Natural killer cell (primary cell): ENCODE measurements around the gene RNF133. TPM values are rescaled to one million over a fixed set of nuclear protein-coding genes. Genes with fewer than 3 reads are reported as not detected.

ENCODE experiments used
- ATAC-seq, 3 donors: fragments of 150-1000 bp in 2 of 3; fragments of 200-7000 bp in 1 of 3; cut with Tn5 transposase; 1 replicate in 1 of 3; 2 replicates in 2 of 3; pipeline ENCODE4 v1.10.0; 2021; ENCODE audit warnings: mild to moderate bottlenecking in 2 of 3, moderate library complexity in 2 of 3
- DNase-seq, 2 donors: peaks; one replicate each; pipeline versions ENCODE4 v3.0.0 to v3.0.0-alpha.2; 2013 to 2021; ENCODE audit warnings: mixed read lengths in 1 of 2
- H3K27ac ChIP-seq: one replicate; pipeline ENCODE4 v1.5.1; 2013; ENCODE audit warnings: mild to moderate bottlenecking, low read length
- H3K27me3 ChIP-seq: one replicate; pipeline ENCODE4 v1.6.1; 2013; ENCODE audit warnings: low read length; ENCODE audit not compliant: control insufficient read depth, insufficient read depth
- H3K36me3 ChIP-seq: one replicate; pipeline ENCODE4 v1.6.1; 2013; ENCODE audit warnings: low read length; ENCODE audit not compliant: control insufficient read depth, insufficient read depth
- H3K4me1 ChIP-seq: one replicate; pipeline ENCODE4 v1.6.1; 2013; ENCODE audit warnings: low read length; ENCODE audit not compliant: control insufficient read depth, insufficient read depth
- H3K4me3 ChIP-seq: one replicate; pipeline ENCODE4 v1.5.1; 2013; ENCODE audit warnings: low read length
- H3K9me3 ChIP-seq: one replicate; pipeline ENCODE4 v1.6.1; 2013; ENCODE audit warnings: low read length; ENCODE audit not compliant: control insufficient read depth, insufficient read depth
- H3K27ac Mint-ChIP-seq, 2 donors: one replicate each; pipeline ENCODE4 v1.8.0; 2022; ENCODE audit warnings: mild to moderate bottlenecking in 2 of 2, mixed read lengths in 2 of 2, moderate library complexity in 1 of 2
- H3K27me3 Mint-ChIP-seq, 2 donors: one replicate each; pipeline ENCODE4 v1.8.0; 2022; ENCODE audit warnings: low read depth in 2 of 2, mixed read lengths in 2 of 2
- H3K36me3 Mint-ChIP-seq: one replicate; pipeline ENCODE4 v1.8.0; 2022; ENCODE audit warnings: mixed read lengths
- H3K4me1 Mint-ChIP-seq, 2 donors: one replicate each; pipeline ENCODE4 v1.8.0; 2022; ENCODE audit warnings: mixed read lengths in 2 of 2
- H3K4me3 Mint-ChIP-seq: one replicate; pipeline ENCODE4 v1.8.0; 2022; ENCODE audit warnings: mild to moderate bottlenecking, moderate library complexity, mixed read lengths
- H3K9me3 Mint-ChIP-seq, 2 donors: one replicate each; pipeline ENCODE4 v1.8.0; 2022; ENCODE audit warnings: mixed read lengths in 2 of 2
- CTCF ChIP-seq: fragments of 200-600 bp; IDR thresholded peaks from one replicate; pipeline ENCODE4 v1.8.0; 2022; ENCODE audit warnings: antibody characterized with exemption
- WGBS: methylation state at CpG from one replicate; pipeline ENCODE4 v1.1.7; 2013; ENCODE audit warnings: missing lambda C conversion rate; ENCODE audit not compliant: insufficient coverage; 5-methylcytosine and 5-hydroxymethylcytosine counted together
- intact Hi-C: fragments of 100-400 bp; cut with micrococcal nuclease; formaldehyde crosslinking; loops from one replicate; pipeline ENCODE4 v1.14.2; 2022
- total RNA-seq, 4 donors: library from RNA; stranded (reverse); fragments of 120-200 nt in 1 of 4; gene quantifications; one replicate each; pipeline versions ENCODE4 v1.2.3 to v1.2.4, GENCODE V29; 2013 to 2022

Gene RNF133
- total RNA-seq, 3 donors from 2014 or later (not counting 1 experiment from before 2014, with no cell fraction given), result not detected

GRCh38 chr7:122691569-122692235 is 7.2 kb downstream of the RNF133 start:
- Histone ChIP-seq H3K4me3 (no peak overlapping the region), H3K36me3 (no peaks in the 10 kb centered on the region), H3K4me1 (no peaks in the 10 kb centered on the region), H3K9me3 (peaks cover 6% of the 10 kb centered on the region), H3K27me3 (no peaks in the 10 kb centered on the region), H3K27ac (no peak overlapping the region)
- DNase-seq (no peak), ATAC-seq (no peak)
- H3K4me3 Mint-ChIP-seq, result no peak overlapping the region
- no peak overlapping the region for H3K27ac Mint-ChIP-seq
- intact Hi-C loops, result no loop called here
- H3K36me3 Mint-ChIP-seq, result peaks cover 6% of the 10 kb centered on the region
- 83% methylated on average over 14 of the region's 14 CpGs for WGBS
- H3K27me3 Mint-ChIP-seq, result no peaks in the 10 kb centered on the region
- no peak for TF ChIP-seq CTCF
- H3K4me1 Mint-ChIP-seq, result no peaks in the 10 kb centered on the region
- H3K9me3 Mint-ChIP-seq, result peaks cover 8 to 13% of the 10 kb centered on the region in 2 donors

- Mint-ChIP-seq H3K9me3 (peaks cover 10 to 18% of the 10 kb centered on the region in 2 donors), H3K27ac (no peak overlapping the region), H3K4me3 (no peak overlapping the region), H3K27me3 (no peaks in the 10 kb centered on the region), H3K4me1 (no peaks in the 10 kb centered on the region), H3K36me3 (peaks cover 6% of the 10 kb centered on the region)
- Histone ChIP-seq H3K4me1 (no peaks in the 10 kb centered on the region), H3K27me3 (no peaks in the 10 kb centered on the region), H3K4me3 (no peak overlapping the region), H3K36me3 (no peaks in the 10 kb centered on the region), H3K27ac (no peak overlapping the region), H3K9me3 (peaks cover 6% of the 10 kb centered on the region)
- ATAC-seq (no peak), DNase-seq (no peak)
- intact Hi-C loops, result no loop called here
- WGBS, result 91% methylated on average over 13 of the region's 13 CpGs
- TF ChIP-seq CTCF, result no peak
Observed at GRCh38 chr7:122689346-122690109, 9.4 kb downstream of the RNF133 start.

- intact Hi-C loops, result no loop called here
- H3K9me3 Mint-ChIP-seq, result peaks cover 8 to 12% of the 10 kb centered on the region in 2 donors
- no peak overlapping the region for H3K4me3 Mint-ChIP-seq
Observed at GRCh38 chr7:122688400-122688998, 10.4 kb downstream of the RNF133 start.

More at GRCh38 chr7:122688400-122688998, 10.4 kb downstream of the RNF133 start:
- no peaks in the 10 kb centered on the region for H3K36me3 ChIP-seq
- H3K27ac Mint-ChIP-seq, result no peak overlapping the region
- TF ChIP-seq CTCF, result no peak
- H3K4me1 Mint-ChIP-seq, result no peaks in the 10 kb centered on the region
- DNase-seq (no peak), ATAC-seq (no peak)
- 73% methylated on average over 4 of the region's 6 CpGs for WGBS
- H3K36me3 Mint-ChIP-seq, result peaks cover 6% of the 10 kb centered on the region
- H3K27me3 ChIP-seq, result no peaks in the 10 kb centered on the region
- no peaks in the 10 kb centered on the region for H3K27me3 Mint-ChIP-seq
- H3K4me3 ChIP-seq, result no peak overlapping the region
- no peaks in the 10 kb centered on the region for H3K4me1 ChIP-seq
- H3K9me3 ChIP-seq, result peaks cover 6% of the 10 kb centered on the region
- H3K27ac ChIP-seq, result no peak overlapping the region
